Effector memory CD4-positive, alpha-beta T cell (primary cell): ENCODE measurements around the gene KSR2.

Source experiments
- DNase-seq, 3 donors: peaks; one replicate each; pipeline ENCODE4 v3.0.0-alpha.2; 2020
- H3K27ac ChIP-seq: 2 replicates; pipeline ENCODE4 v1.7.0; 2013; ENCODE audit warnings: mild to moderate bottlenecking, low read length, moderate library complexity; ENCODE audit not compliant: insufficient read depth, poor library complexity, severe bottlenecking
- H3K27me3 ChIP-seq: replicated peaks from 2 replicates; pipeline ENCODE4 v1.7.0; 2013; ENCODE audit warnings: mild to moderate bottlenecking, low read length; ENCODE audit not compliant: insufficient read depth, control insufficient read depth, poor library complexity, severe bottlenecking
- H3K36me3 ChIP-seq: 2 replicates; pipeline ENCODE4 v1.7.0; 2013; ENCODE audit warnings: mild to moderate bottlenecking, low read length, moderate library complexity; ENCODE audit not compliant: control insufficient read depth, insufficient read depth
- H3K4me1 ChIP-seq: 2 replicates; pipeline ENCODE4 v1.7.0; 2013; ENCODE audit warnings: low read length, mild to moderate bottlenecking; ENCODE audit not compliant: control insufficient read depth, insufficient read depth, poor library complexity, severe bottlenecking
- H3K4me3 ChIP-seq: 2 replicates; pipeline ENCODE4 v1.7.0; 2013; ENCODE audit warnings: low read length, low read depth, mild to moderate bottlenecking; ENCODE audit not compliant: insufficient read depth, poor library complexity, severe bottlenecking
- H3K9me3 ChIP-seq: 2 replicates; pipeline ENCODE4 v1.7.0; 2013; ENCODE audit warnings: mild to moderate bottlenecking, low read length, moderate library complexity; ENCODE audit not compliant: control insufficient read depth

The KSR2 gene

GRCh38 chr12:117497407-117497806 lies 471.4 kb downstream of the KSR2 start:
- no peaks in the 10 kb centered on the region for H3K9me3 ChIP-seq
- no peaks in the 10 kb centered on the region for H3K27me3 ChIP-seq
- no peak for DNase-seq
- no peak overlapping the region for H3K27ac ChIP-seq
- no peak overlapping the region for H3K4me3 ChIP-seq
- H3K36me3 ChIP-seq = no peaks in the 10 kb centered on the region
- H3K4me1 ChIP-seq = no peaks in the 10 kb centered on the region

GRCh38 chr12:117494833-117495655 lies 473.7 kb downstream of the KSR2 start:
- no peaks in the 10 kb centered on the region for H3K36me3 ChIP-seq
- no peaks in the 10 kb centered on the region for H3K9me3 ChIP-seq
- H3K4me3 ChIP-seq = no peak overlapping the region
- no peak for DNase-seq
- H3K27me3 ChIP-seq = no peaks in the 10 kb centered on the region
- no peak overlapping the region for H3K27ac ChIP-seq
- no peaks in the 10 kb centered on the region for H3K4me1 ChIP-seq

GRCh38 chr12:117491711-117492110 lies 477.1 kb downstream of the KSR2 start:
- H3K4me3 ChIP-seq = no peak overlapping the region
- no peaks in the 10 kb centered on the region for H3K36me3 ChIP-seq
- no peaks in the 10 kb centered on the region for H3K27me3 ChIP-seq
- no peaks in the 10 kb centered on the region for H3K4me1 ChIP-seq
- no peaks in the 10 kb centered on the region for H3K9me3 ChIP-seq
- DNase-seq = no peak
- no peak overlapping the region for H3K27ac ChIP-seq

- no peak for DNase-seq
- H3K36me3 ChIP-seq = no peaks in the 10 kb centered on the region
- no peaks in the 10 kb centered on the region for H3K27me3 ChIP-seq
- no peak overlapping the region for H3K27ac ChIP-seq
- H3K4me1 ChIP-seq = no peaks in the 10 kb centered on the region
- H3K9me3 ChIP-seq = no peaks in the 10 kb centered on the region
- no peak overlapping the region for H3K4me3 ChIP-seq
These were observed 478.7 kb downstream of the KSR2 start for GRCh38 chr12:117490130-117490529.

- DNase-seq = no peak
- Histone ChIP-seq H3K4me3 (no peak overlapping the region), H3K9me3 (no peaks in the 10 kb centered on the region), H3K27me3 (no peaks in the 10 kb centered on the region), H3K36me3 (no peaks in the 10 kb centered on the region), H3K27ac (no peak overlapping the region), H3K4me1 (no peaks in the 10 kb centered on the region)
These were observed 479.1 kb downstream of the KSR2 start for GRCh38 chr12:117489671-117490070.

- no peak for DNase-seq
These were observed 481.7 kb downstream of the KSR2 start for GRCh38 chr12:117486840-117487659.

GRCh38 chr12:117485984-117486839 lies 482.6 kb downstream of the KSR2 start:
- no peak overlapping the region for H3K4me3 ChIP-seq
- no peaks in the 10 kb centered on the region for H3K9me3 ChIP-seq
- H3K27ac ChIP-seq = no peak overlapping the region
- H3K4me1 ChIP-seq = no peaks in the 10 kb centered on the region
- DNase-seq = no peak
- no peaks in the 10 kb centered on the region for H3K27me3 ChIP-seq
- no peaks in the 10 kb centered on the region for H3K36me3 ChIP-seq

More at GRCh38 chr12:117486840-117487659, 481.7 kb downstream of the KSR2 start:
- H3K36me3 ChIP-seq = no peaks in the 10 kb centered on the region
- no peaks in the 10 kb centered on the region for H3K27me3 ChIP-seq
- no peak overlapping the region for H3K4me3 ChIP-seq
- no peaks in the 10 kb centered on the region for H3K9me3 ChIP-seq
- no peak overlapping the region for H3K27ac ChIP-seq
- H3K4me1 ChIP-seq = no peaks in the 10 kb centered on the region

GRCh38 chr12:117484901-117485300 lies 483.9 kb downstream of the KSR2 start:
- no peaks in the 10 kb centered on the region for H3K9me3 ChIP-seq
- no peaks in the 10 kb centered on the region for H3K4me1 ChIP-seq
- no peaks in the 10 kb centered on the region for H3K27me3 ChIP-seq
- no peak overlapping the region for H3K4me3 ChIP-seq
- no peak for DNase-seq
- H3K36me3 ChIP-seq = no peaks in the 10 kb centered on the region
- no peak overlapping the region for H3K27ac ChIP-seq

- no peaks in the 10 kb centered on the region for H3K9me3 ChIP-seq
- H3K36me3 ChIP-seq = no peaks in the 10 kb centered on the region
- no peaks in the 10 kb centered on the region for H3K4me1 ChIP-seq
- H3K27me3 ChIP-seq = no peaks in the 10 kb centered on the region
- no peak overlapping the region for H3K27ac ChIP-seq
- DNase-seq = no peak
- H3K4me3 ChIP-seq = no peak overlapping the region
These were observed 485.3 kb downstream of the KSR2 start for GRCh38 chr12:117483501-117483900.
